ENCODE results near the gene TRRAP.

Gene TRRAP

DNA sequence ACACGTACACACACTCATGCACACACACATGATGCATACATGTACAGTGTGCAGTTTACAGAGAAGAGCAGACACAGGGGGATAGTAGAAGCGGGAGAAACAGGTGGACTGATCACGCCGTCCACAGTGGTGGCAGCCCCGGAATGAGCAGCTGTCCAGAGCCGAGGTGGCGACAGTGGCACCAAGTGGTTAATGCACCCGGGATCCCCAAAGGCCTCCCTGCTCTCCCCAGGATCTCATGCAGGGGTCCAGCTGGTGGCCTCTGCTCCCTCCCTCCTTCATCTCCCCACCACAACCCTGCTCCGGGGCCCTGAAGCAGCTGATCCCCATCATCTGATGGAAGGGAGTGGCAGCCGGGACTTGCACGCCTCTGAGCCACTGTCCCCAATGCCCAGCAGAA, 38.2 kb upstream of the TRRAP start:
- H3K27ac ChIP-seq (ENCODE audit: extremely low read depth, low read depth, low read length): no peak overlapping the region
- ChIA-PET CTCF (interaction anchor here (0.6 to 4.6 kb wide), 13 partner anchors 8 to 624 kb away, joined by 3 to 65 read pairs (median 3); partner anchors contain the start of gene BAIAP2L1), POLR2A (no interaction called here)
- TF ChIP-seq GLI2 (tag by site-specific recombination; IDR thresholded peaks at IDR 0.05; ENCODE audit: borderline replicate concordance, low read depth): no peak
- TF ChIP-seq ZBTB20 (tag by site-specific recombination; IDR thresholded peaks at IDR 0.05): 0 out of 2 replicates have a peak, but pooled peaks have one; percentile 21
- no peaks in the 10 kb centered on the region for H3K9me3 ChIP-seq (ENCODE audit: control insufficient read depth, insufficient read depth, low read depth, low read length)
- H3K4me1 ChIP-seq (ENCODE audit: control insufficient read depth, insufficient read depth, low read length): peaks cover 13% of the 10 kb centered on the region; the same call in 1 of the 2 replicates
- no peak overlapping the region for H3K4me3 ChIP-seq (ENCODE audit: low read depth, low read length)
- no peaks in the 10 kb centered on the region for H3K36me3 ChIP-seq (ENCODE audit: control insufficient read depth in 2 of 2, insufficient read depth in 1 of 2, low read length in 2 of 2)

GRCh38 chr7:98840722-98841121, 37.6 kb upstream of the TRRAP start:
- CTCF ChIA-PET: interaction anchor here (0.5 to 4.6 kb wide), 26 partner anchors 8 to 819 kb away, joined by 3 to 65 read pairs (median 5); partner anchors contain the start of gene BAIAP2L1
- peak; percentile 86 for TF ChIP-seq ZNF18 (tag by site-specific recombination; IDR thresholded peaks at IDR 0.05)
- TF ChIP-seq GLIS1 (tag by site-specific recombination; IDR thresholded peaks at IDR 0.05): peak; percentile 40; the same call in 1 of the 2 replicates
- TF ChIP-seq, protein P1, sequence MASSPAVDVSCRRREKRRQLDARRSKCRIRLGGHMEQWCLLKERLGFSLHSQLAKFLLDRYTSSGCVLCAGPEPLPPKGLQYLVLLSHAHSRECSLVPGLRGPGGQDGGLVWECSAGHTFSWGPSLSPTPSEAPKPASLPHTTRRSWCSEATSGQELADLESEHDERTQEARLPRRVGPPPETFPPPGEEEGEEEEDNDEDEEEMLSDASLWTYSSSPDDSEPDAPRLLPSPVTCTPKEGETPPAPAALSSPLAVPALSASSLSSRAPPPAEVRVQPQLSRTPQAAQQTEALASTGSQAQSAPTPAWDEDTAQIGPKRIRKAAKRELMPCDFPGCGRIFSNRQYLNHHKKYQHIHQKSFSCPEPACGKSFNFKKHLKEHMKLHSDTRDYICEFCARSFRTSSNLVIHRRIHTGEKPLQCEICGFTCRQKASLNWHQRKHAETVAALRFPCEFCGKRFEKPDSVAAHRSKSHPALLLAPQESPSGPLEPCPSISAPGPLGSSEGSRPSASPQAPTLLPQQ (tag by site-specific recombination; IDR thresholded peaks at IDR 0.05): peak; percentile 45; the same call in 1 of the 2 replicates
- TF ChIP-seq FEZF1 (tag by site-specific recombination; IDR thresholded peaks at IDR 0.05): peak; percentile 58
- 0 out of 2 replicates have a peak, but pooled peaks have one; percentile 33 for TF ChIP-seq ZXDB (tag by site-specific recombination; IDR thresholded peaks at IDR 0.05)
- no peak for TF ChIP-seq ZBTB8A (tag by site-specific recombination; IDR thresholded peaks at IDR 0.05)
- no peaks in the 10 kb centered on the region for H3K36me3 ChIP-seq (ENCODE audit: control insufficient read depth in 2 of 2, insufficient read depth in 1 of 2, low read length in 2 of 2)
- H3K4me1 ChIP-seq (ENCODE audit: control insufficient read depth, insufficient read depth, low read length): peaks cover 13% of the 10 kb centered on the region; the same call in 1 of the 2 replicates
- H3K4me3 ChIP-seq (ENCODE audit: low read depth, low read length): no peak overlapping the region
- H3K27ac ChIP-seq (ENCODE audit: extremely low read depth, low read depth, low read length): no peak overlapping the region
- POLR2A ChIA-PET: no interaction called here
- H3K9me3 ChIP-seq (ENCODE audit: control insufficient read depth, insufficient read depth, low read depth, low read length): no peaks in the 10 kb centered on the region

GRCh38 chr7:98841179-98841997, 36.9 kb upstream of the TRRAP start:
- ChIA-PET CTCF (interaction anchor here (0.5 to 4.6 kb wide), 36 partner anchors 7 to 820 kb away, joined by 3 to 65 read pairs (median 4); partner anchors contain the start of genes BAIAP2L1 and TRRAP), POLR2A (no interaction called here)
- Histone ChIP-seq H3K9me3 (ENCODE audit: control insufficient read depth, insufficient read depth, low read depth, low read length) (no peaks in the 10 kb centered on the region), H3K36me3 (ENCODE audit: control insufficient read depth in 2 of 2, insufficient read depth in 1 of 2, low read length in 2 of 2) (no peaks in the 10 kb centered on the region), H3K4me1 (ENCODE audit: control insufficient read depth, insufficient read depth, low read length) (peaks cover 13% of the 10 kb centered on the region; the same call in 1 of the 2 replicates), H3K27ac (ENCODE audit: extremely low read depth, low read depth, low read length) (no peak overlapping the region), H3K4me3 (ENCODE audit: low read depth, low read length) (no peak overlapping the region)
- TF ChIP-seq GFI1B (tag by site-specific recombination; IDR thresholded peaks at IDR 0.05) (no peak), MYNN (tag by site-specific recombination; IDR thresholded peaks at IDR 0.05; ENCODE audit: borderline replicate concordance) (no peak), ZNF335 (tag by site-specific recombination; conservative IDR thresholded peaks at IDR 0.05) (no peak), MEIS1 (CRISPR knock-in tag; IDR thresholded peaks at IDR 0.05; ENCODE audit: borderline replicate concordance) (no peak), KLF8 (tag by site-specific recombination; IDR thresholded peaks at IDR 0.05) (no peak), ZNF544 (tag by site-specific recombination; IDR thresholded peaks at IDR 0.05) (no peak), ZNF768 (tag by site-specific recombination; IDR thresholded peaks at IDR 0.05) (no peak), ZEB2 (tag by site-specific recombination; IDR thresholded peaks at IDR 0.05) (peak; percentile 71), KLF7 (tag by site-specific recombination; IDR thresholded peaks at IDR 0.05; ENCODE audit: borderline replicate concordance) (no peak), ELK4 (IDR thresholded peaks at IDR 0.05; ENCODE audit: borderline replicate concordance, low read depth, low read length) (no peak), ZNF501 (tag by site-specific recombination; IDR thresholded peaks at IDR 0.05) (0 out of 2 replicates have a peak, but pooled peaks have one; percentile 28)
- TF ChIP-seq, protein P2, sequence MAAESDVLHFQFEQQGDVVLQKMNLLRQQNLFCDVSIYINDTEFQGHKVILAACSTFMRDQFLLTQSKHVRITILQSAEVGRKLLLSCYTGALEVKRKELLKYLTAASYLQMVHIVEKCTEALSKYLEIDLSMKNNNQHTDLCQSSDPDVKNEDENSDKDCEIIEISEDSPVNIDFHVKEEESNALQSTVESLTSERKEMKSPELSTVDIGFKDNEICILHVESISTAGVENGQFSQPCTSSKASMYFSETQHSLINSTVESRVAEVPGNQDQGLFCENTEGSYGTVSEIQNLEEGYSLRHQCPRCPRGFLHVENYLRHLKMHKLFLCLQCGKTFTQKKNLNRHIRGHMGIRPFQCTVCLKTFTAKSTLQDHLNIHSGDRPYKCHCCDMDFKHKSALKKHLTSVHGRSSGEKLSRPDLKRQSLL (tag by site-specific recombination; IDR thresholded peaks at IDR 0.05): no peak
- TF ChIP-seq, protein P3, sequence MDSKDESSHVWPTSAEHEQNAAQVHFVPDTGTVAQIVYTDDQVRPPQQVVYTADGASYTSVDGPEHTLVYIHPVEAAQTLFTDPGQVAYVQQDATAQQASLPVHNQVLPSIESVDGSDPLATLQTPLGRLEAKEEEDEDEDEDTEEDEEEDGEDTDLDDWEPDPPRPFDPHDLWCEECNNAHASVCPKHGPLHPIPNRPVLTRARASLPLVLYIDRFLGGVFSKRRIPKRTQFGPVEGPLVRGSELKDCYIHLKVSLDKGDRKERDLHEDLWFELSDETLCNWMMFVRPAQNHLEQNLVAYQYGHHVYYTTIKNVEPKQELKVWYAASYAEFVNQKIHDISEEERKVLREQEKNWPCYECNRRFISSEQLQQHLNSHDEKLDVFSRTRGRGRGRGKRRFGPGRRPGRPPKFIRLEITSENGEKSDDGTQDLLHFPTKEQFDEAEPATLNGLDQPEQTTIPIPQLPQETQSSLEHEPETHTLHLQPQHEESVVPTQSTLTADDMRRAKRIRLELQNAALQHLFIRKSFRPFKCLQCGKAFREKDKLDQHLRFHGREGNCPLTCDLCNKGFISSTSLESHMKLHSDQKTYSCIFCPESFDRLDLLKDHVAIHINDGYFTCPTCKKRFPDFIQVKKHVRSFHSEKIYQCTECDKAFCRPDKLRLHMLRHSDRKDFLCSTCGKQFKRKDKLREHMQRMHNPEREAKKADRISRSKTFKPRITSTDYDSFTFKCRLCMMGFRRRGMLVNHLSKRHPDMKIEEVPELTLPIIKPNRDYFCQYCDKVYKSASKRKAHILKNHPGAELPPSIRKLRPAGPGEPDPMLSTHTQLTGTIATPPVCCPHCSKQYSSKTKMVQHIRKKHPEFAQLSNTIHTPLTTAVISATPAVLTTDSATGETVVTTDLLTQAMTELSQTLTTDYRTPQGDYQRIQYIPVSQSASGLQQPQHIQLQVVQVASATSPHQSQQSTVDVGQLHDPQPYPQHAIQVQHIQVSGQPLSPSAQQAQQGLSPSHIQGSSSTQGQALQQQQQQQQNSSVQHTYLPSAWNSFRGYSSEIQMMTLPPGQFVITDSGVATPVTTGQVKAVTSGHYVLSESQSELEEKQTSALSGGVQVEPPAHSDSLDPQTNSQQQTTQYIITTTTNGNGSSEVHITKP (tag by site-specific recombination; IDR thresholded peaks at IDR 0.05): no peak

All from HEK293 (cell line).